H9 (cell line): ENCODE measurements around the gene DPM3. TPM values are rescaled to one million over a fixed set of nuclear protein-coding genes. Genes with fewer than 3 reads are reported as not detected.

ENCODE experiments used
- DNase-seq: peaks from one replicate; pipeline ENCODE4 v3.0.0-alpha.2; 2017
- H2AFZ ChIP-seq: one replicate; pipeline ENCODE4 v1.6.1; 2013; ENCODE audit warnings: mild to moderate bottlenecking, low read length, control low read depth, moderate library complexity
- H2AK5ac ChIP-seq: 2 replicates; pipeline ENCODE4 v1.6.1; 2013; ENCODE audit warnings: low read length, control low read depth, mixed read lengths; ENCODE audit not compliant: insufficient read length
- H2BK120ac ChIP-seq: one replicate; pipeline ENCODE4 v1.6.1; 2013; ENCODE audit warnings: low read depth, mild to moderate bottlenecking, low read length, control low read depth, inconsistent platforms; ENCODE audit not compliant: poor library complexity, severe bottlenecking
- H2BK12ac ChIP-seq: 2 replicates; pipeline ENCODE4 v1.6.1; 2013; ENCODE audit warnings: low read length, control low read depth, mixed read lengths, low read depth; ENCODE audit not compliant: insufficient read length
- H2BK15ac ChIP-seq: 2 replicates; pipeline ENCODE4 v1.6.1; 2013; ENCODE audit warnings: low read depth, low read length, control low read depth
- H2BK20ac ChIP-seq: one replicate; pipeline ENCODE4 v1.6.1; 2013; ENCODE audit warnings: low read depth, mild to moderate bottlenecking, low read length, control low read depth, inconsistent platforms; ENCODE audit not compliant: poor library complexity, severe bottlenecking
- H2BK5ac ChIP-seq: 2 replicates; pipeline ENCODE4 v1.6.1; 2013; ENCODE audit warnings: low read length, control low read depth, mixed read lengths; ENCODE audit not compliant: insufficient read length
- H3K14ac ChIP-seq: 2 replicates; pipeline ENCODE4 v1.6.1; 2013; ENCODE audit warnings: low read length, control low read depth; ENCODE audit not compliant: insufficient read depth
- H3K18ac ChIP-seq: 2 replicates; pipeline ENCODE4 v1.6.1; 2013; ENCODE audit warnings: low read depth, mild to moderate bottlenecking, mixed read lengths, low read length, control low read depth; ENCODE audit not compliant: insufficient read length
- H3K23ac ChIP-seq: 2 replicates; pipeline ENCODE4 v1.6.1; 2013; ENCODE audit warnings: low read length, control low read depth, mixed read lengths, low read depth; ENCODE audit not compliant: insufficient read length
- H3K23me2 ChIP-seq: 2 replicates; pipeline ENCODE4 v1.6.1; 2013; ENCODE audit warnings: low read depth, mild to moderate bottlenecking, mixed read lengths, low read length, control low read depth; ENCODE audit not compliant: insufficient read length, poor library complexity, severe bottlenecking
- H3K27ac ChIP-seq: 2 replicates; pipeline ENCODE4 v1.5.1; 2013; ENCODE audit warnings: low read length, control low read depth, mixed read lengths, low read depth; ENCODE audit not compliant: insufficient read length
- H3K27me3 ChIP-seq: 2 replicates; pipeline ENCODE4 v1.6.1; 2013; ENCODE audit warnings: low read length, control low read depth, inconsistent platforms; ENCODE audit not compliant: insufficient read depth
- H3K4ac ChIP-seq: 2 replicates; pipeline ENCODE4 v1.6.1; 2013; ENCODE audit warnings: low read depth, mild to moderate bottlenecking, control low read depth, inconsistent platforms, low read length, moderate library complexity
- H3K4me1 ChIP-seq: 2 replicates; pipeline ENCODE4 v1.6.1; 2013; ENCODE audit warnings: low read length, control low read depth, inconsistent platforms; ENCODE audit not compliant: insufficient read depth
- H3K4me2 ChIP-seq: 2 replicates; pipeline ENCODE4 v1.6.1; 2013; ENCODE audit warnings: low read length, control low read depth, mixed read lengths; ENCODE audit not compliant: insufficient read length, insufficient read depth
- H3K56ac ChIP-seq: 2 replicates; pipeline ENCODE4 v1.6.1; 2013; ENCODE audit warnings: low read depth, mild to moderate bottlenecking, mixed read lengths, low read length, control low read depth; ENCODE audit not compliant: insufficient read length
- H3K79me1 ChIP-seq: 2 replicates; pipeline ENCODE4 v1.6.1; 2013; ENCODE audit warnings: low read depth, mild to moderate bottlenecking, moderate library complexity, low read length, control low read depth, inconsistent platforms; ENCODE audit not compliant: insufficient read depth, poor library complexity, severe bottlenecking
- H3K79me2 ChIP-seq: 2 replicates; pipeline ENCODE4 v1.6.1; 2013; ENCODE audit warnings: low read length, control low read depth, inconsistent platforms; ENCODE audit not compliant: insufficient read depth
- H3K9ac ChIP-seq: 2 replicates; pipeline ENCODE4 v1.6.1; 2013; ENCODE audit warnings: low read length, control low read depth, mixed read lengths; ENCODE audit not compliant: insufficient read length; ENCODE audit errors: extremely low read depth
- H3K9me3 ChIP-seq: one replicate; pipeline ENCODE4 v1.6.1; 2013; ENCODE audit warnings: low read depth, low read length, inconsistent platforms; ENCODE audit not compliant: control insufficient read depth
- H3T11ph ChIP-seq: one replicate; pipeline ENCODE4 v1.6.1; 2013; ENCODE audit warnings: mild to moderate bottlenecking, low read length, control low read depth, inconsistent platforms
- H4K20me1 ChIP-seq: one replicate; pipeline ENCODE4 v1.6.1; 2013; ENCODE audit not compliant: control insufficient read depth, insufficient read length, insufficient read depth
- H4K5ac ChIP-seq: 2 replicates; pipeline ENCODE4 v1.6.1; 2013; ENCODE audit warnings: low read depth, mild to moderate bottlenecking, mixed read lengths, low read length, control low read depth; ENCODE audit not compliant: insufficient read length
- H4K8ac ChIP-seq: replicated peaks from 2 replicates; pipeline ENCODE4 v1.6.1; 2013; ENCODE audit warnings: low read length, control low read depth, mixed read lengths, low read depth; ENCODE audit not compliant: insufficient read length
- H4K91ac ChIP-seq: 2 replicates; pipeline ENCODE4 v1.6.1; 2013; ENCODE audit warnings: low read depth, mild to moderate bottlenecking, moderate library complexity, mixed read lengths, low read length, control low read depth; ENCODE audit not compliant: insufficient read length
- H3K27ac Mint-ChIP-seq, 3 experiments: 2 replicates in 2 of 3; 3 replicates in 1 of 3; pipeline ENCODE4 v1.8.0; 2020 to 2021; ENCODE audit warnings: mixed read lengths in 3 of 3, mild to moderate bottlenecking in 1 of 3, moderate library complexity in 1 of 3
- H3K27me3 Mint-ChIP-seq: 2 replicates; pipeline ENCODE4 v1.8.0; 2021; ENCODE audit warnings: low read depth, mild to moderate bottlenecking, moderate library complexity, mixed read lengths
- H3K36me3 Mint-ChIP-seq, 3 experiments: 2 replicates in 2 of 3; 3 replicates in 1 of 3; pipeline ENCODE4 v1.8.0; 2020 to 2021; ENCODE audit warnings: low read depth in 3 of 3, mixed read lengths in 3 of 3; ENCODE audit not compliant: insufficient read depth in 1 of 3
- H3K4me1 Mint-ChIP-seq, 2 experiments: 2 replicates each; pipeline ENCODE4 v1.8.0; 2020; ENCODE audit warnings: mixed read lengths in 2 of 2
- H3K4me3 Mint-ChIP-seq, 2 experiments: 2 replicates in 1 of 2; 3 replicates in 1 of 2; pipeline ENCODE4 v1.8.0; 2020 to 2021; ENCODE audit warnings: mild to moderate bottlenecking in 2 of 2, mixed read lengths in 2 of 2, moderate library complexity in 1 of 2
- H3K9me3 Mint-ChIP-seq, 2 experiments: 2 replicates in 1 of 2; 3 replicates in 1 of 2; pipeline ENCODE4 v1.8.0; 2020; ENCODE audit warnings: mild to moderate bottlenecking in 2 of 2, mixed read lengths in 2 of 2, moderate library complexity in 1 of 2
- WGBS: extraction: QIAGEN DNeasy Blood & Tissue Kit; methylation state at CpG from one replicate; pipeline ENCODE4 v1.1.7; 2013; ENCODE audit warnings: missing lambda C conversion rate, low lambda C conversion rate, mixed read lengths; ENCODE audit not compliant: insufficient read length; ENCODE audit errors: extremely low coverage; 5-methylcytosine and 5-hydroxymethylcytosine counted together
- total RNA-seq: library from RNA; stranded (reverse); gene quantifications from 2 replicates; pipeline ENCODE4 v1.2.1, GENCODE V29; 2021
- TF ChIP-seq, protein P1 (sequence below): fragments of 200-600 bp; sonication (generic); conservative IDR thresholded peaks from 3 replicates; pipeline ENCODE4 v1.8.0; 2021; ENCODE audit warnings: antibody characterized with exemption, mild to moderate bottlenecking

DPM3 gene
- total RNA-seq, 1 experiment from 2014 or later, result 48.5 TPM

DNA sequence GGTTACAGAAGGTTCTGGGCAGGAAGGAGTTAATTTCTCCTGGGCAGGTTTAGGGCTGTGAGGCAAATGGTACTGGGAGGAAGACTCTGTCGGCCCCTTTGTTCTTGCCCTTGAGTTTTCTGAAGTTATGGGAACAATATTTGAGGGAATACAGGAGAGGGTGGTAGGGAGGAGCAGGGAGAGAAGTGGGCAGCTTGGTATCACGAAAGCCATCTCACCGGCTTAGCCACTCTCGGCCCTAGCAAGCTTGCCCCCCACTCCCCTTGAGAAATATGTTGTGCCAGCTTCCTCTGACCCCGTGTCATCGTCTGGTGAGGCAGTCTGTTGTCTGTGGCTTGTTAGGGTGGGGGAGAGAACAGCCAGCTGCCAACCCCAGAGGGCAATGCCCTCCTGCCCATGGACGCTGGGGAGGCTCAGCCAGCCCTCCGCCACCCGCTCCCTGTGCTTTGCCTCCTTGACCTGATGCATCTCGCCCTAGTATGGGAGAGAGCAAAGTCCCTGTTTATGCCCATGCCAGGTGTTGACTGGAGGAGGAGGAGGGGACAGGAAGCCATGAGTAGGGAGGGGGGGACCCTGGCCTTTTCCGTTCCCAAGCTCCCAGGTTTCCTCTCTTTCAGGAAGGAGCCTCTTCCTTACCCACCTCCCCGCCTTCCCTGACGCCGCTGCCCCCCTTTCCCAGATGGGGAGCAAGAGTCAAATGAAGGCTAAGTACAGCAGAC is 11.4 kb downstream of the DPM3 start:
- Histone ChIP-seq H3K79me1 (no peaks in the 10 kb centered on the region), H3T11ph (no peak overlapping the region), H2BK5ac (no peak overlapping the region), H2BK12ac (no peak overlapping the region), H3K9ac (no peak overlapping the region), H2BK20ac (no peak overlapping the region), H3K9me3 (no peaks in the 10 kb centered on the region), H3K18ac (no peak overlapping the region), H3K4me1 (no peaks in the 10 kb centered on the region; the same call in 1 of the 2 replicates), H2AFZ (no peak overlapping the region), H4K8ac (no peak overlapping the region), H3K23me2 (peaks cover 27% of the 10 kb centered on the region), H2BK15ac (no peak overlapping the region), H4K20me1 (peaks cover 2% of the 10 kb centered on the region), H4K5ac (no peak overlapping the region), H3K79me2 (no peaks in the 10 kb centered on the region), H4K91ac (no peak overlapping the region), H3K27me3 (peaks cover 34% of the 10 kb centered on the region; the same call in 1 of the 2 replicates), H3K4ac (no peak overlapping the region), H3K27ac (no peak overlapping the region), H3K56ac (no peak overlapping the region), H2AK5ac (no peak overlapping the region), H3K4me2 (peak overlapping the region; percentile 92), H3K23ac (no peak overlapping the region), H3K14ac (no peak overlapping the region), H2BK120ac (no peak overlapping the region)
- Mint-ChIP-seq H3K4me3 (peak overlapping the region; percentile 55 to 82), H3K27me3 (peaks cover 79% of the 10 kb centered on the region), H3K4me1 (peaks cover 50 to 64% of the 10 kb centered on the region in 2 experiments), H3K27ac (no peak overlapping the region), H3K9me3 (no peaks in the 10 kb centered on the region; a peak in 1 of 5 replicates), H3K36me3 (peaks cover 2 to 12% (median 6%) of the 10 kb centered on the region in 3 experiments; a peak in 6 of 7 replicates)
- DNase-seq, result peak; percentile 49
- TF ChIP-seq, protein P1, sequence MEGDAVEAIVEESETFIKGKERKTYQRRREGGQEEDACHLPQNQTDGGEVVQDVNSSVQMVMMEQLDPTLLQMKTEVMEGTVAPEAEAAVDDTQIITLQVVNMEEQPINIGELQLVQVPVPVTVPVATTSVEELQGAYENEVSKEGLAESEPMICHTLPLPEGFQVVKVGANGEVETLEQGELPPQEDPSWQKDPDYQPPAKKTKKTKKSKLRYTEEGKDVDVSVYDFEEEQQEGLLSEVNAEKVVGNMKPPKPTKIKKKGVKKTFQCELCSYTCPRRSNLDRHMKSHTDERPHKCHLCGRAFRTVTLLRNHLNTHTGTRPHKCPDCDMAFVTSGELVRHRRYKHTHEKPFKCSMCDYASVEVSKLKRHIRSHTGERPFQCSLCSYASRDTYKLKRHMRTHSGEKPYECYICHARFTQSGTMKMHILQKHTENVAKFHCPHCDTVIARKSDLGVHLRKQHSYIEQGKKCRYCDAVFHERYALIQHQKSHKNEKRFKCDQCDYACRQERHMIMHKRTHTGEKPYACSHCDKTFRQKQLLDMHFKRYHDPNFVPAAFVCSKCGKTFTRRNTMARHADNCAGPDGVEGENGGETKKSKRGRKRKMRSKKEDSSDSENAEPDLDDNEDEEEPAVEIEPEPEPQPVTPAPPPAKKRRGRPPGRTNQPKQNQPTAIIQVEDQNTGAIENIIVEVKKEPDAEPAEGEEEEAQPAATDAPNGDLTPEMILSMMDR, result no peak
- no CpG with 5 or more reads among the region's 14 CpGs for WGBS
